HCT116 (cell line): Measurements from ENCODE around the gene GMDS. TPM values are rescaled to one million over a fixed set of nuclear protein-coding genes. Genes with fewer than 3 reads are reported as not detected.

Experiments
- ATAC-seq: fragments of 200-7000 bp; cut with Tn5 transposase; 2 replicates; pipeline ENCODE4 v1.9.1; 2020; ENCODE audit warnings: mild to moderate bottlenecking, moderate library complexity
- BruUV-seq: library from RNA; stranded (reverse); fragments of 400-500 nt; replicated peaks from 2 replicates; lab custom pipeline; 2021; lab: Mats Ljungman, UMichigan
- CTCF ChIA-PET: fragments of 300-600 bp; sonication (Branson Sonifier 250); formaldehyde crosslinking; loops from one replicate; lab custom pipeline; 2021; ENCODE audit warnings: antibody characterized with exemption; lab: Charles Lee
- POLR2A ChIA-PET: fragments of 300-600, 350-600 bp; sonication (Branson Sonifier 250); formaldehyde crosslinking; loops from one replicate; lab custom pipeline; 2021; ENCODE audit warnings: antibody characterized with exemption; lab: Charles Lee
- RAD21 ChIA-PET, 2 experiments: fragments of 300-600 bp; sonication (Branson Sonifier 250); formaldehyde crosslinking; loops; one replicate each; lab custom pipeline; 2023; ENCODE audit warnings: low total read pairs in 2 of 2; ENCODE audit not compliant: uncharacterized antibody in 2 of 2, unreplicated experiment in 2 of 2, low non-redundant PET in 1 of 2; lab: Charles Lee
- DNase-seq: peaks from one replicate; pipeline ENCODE4 v3.0.0-alpha.2; 2010; ENCODE audit warnings: low read depth, low spot score
- H2AFZ ChIP-seq: fragments of 200-600 bp; shearing (Covaris generic), sonication (generic); 2 replicates; pipeline ENCODE4 v1.6.1; 2017; ENCODE audit warnings: low read depth, mixed run types, mixed read lengths, antibody characterized with exemption, low read length; ENCODE audit not compliant: poor library complexity, severe bottlenecking
- H3K27ac ChIP-seq: 2 replicates; pipeline ENCODE4 v1.5.1; 2012; ENCODE audit warnings: low read depth, low read length
- H3K27me3 ChIP-seq: fragments of 200-600 bp; sonication (generic); 2 replicates; pipeline ENCODE4 v1.6.1; 2016; ENCODE audit warnings: mixed run types, low read length, mixed read lengths; ENCODE audit not compliant: insufficient read depth
- H3K36me3 ChIP-seq, 2 experiments: fragments of 200-500 bp in 1 of 2; fragments of 200-600 bp in 1 of 2; sonication (Bioruptor generic) in 1 of 2; sonication (generic) in 1 of 2; 2 replicates each; pipeline versions ENCODE4 v1.5.1 to v1.6.1; 2014 to 2016; ENCODE audit warnings: low read length in 2 of 2, inconsistent platforms in 1 of 2, mixed read lengths in 1 of 2, mixed run types in 1 of 2; ENCODE audit not compliant: insufficient read depth in 2 of 2, control insufficient read depth in 1 of 2
- H3K4me1 ChIP-seq, 2 experiments: fragments of 200-600 bp in 1 of 2; sonication (generic) in 1 of 2; 2 replicates each; pipeline versions ENCODE4 v1.5.1 to v1.6.1; 2012 to 2017; ENCODE audit warnings: low read length in 2 of 2, inconsistent platforms in 1 of 2, mild to moderate bottlenecking in 1 of 2, mixed read lengths in 1 of 2, mixed run types in 1 of 2, moderate library complexity in 1 of 2; ENCODE audit not compliant: insufficient read depth in 2 of 2, control insufficient read depth in 1 of 2
- H3K4me2 ChIP-seq: fragments of 200-600 bp; sonication (generic); 2 replicates; pipeline ENCODE4 v1.6.1; 2017; ENCODE audit warnings: mixed run types, low read length, mixed read lengths
- H3K4me3 ChIP-seq, 2 experiments: fragments of 200-600 bp in 1 of 2; sonication (generic) in 1 of 2; replicated peaks in 1 of 2; 2 replicates each; pipeline ENCODE4 v1.5.1; 2011 to 2016; ENCODE audit warnings: low read length in 2 of 2, control low read depth in 1 of 2, low read depth in 1 of 2, mild to moderate bottlenecking in 1 of 2, mixed read lengths in 1 of 2, mixed run types in 1 of 2
- H3K79me2 ChIP-seq: fragments of 200-600 bp; sonication (generic); 2 replicates; pipeline ENCODE4 v1.6.1; 2017; ENCODE audit warnings: mild to moderate bottlenecking, mixed run types, low read length, moderate library complexity, mixed read lengths; ENCODE audit not compliant: insufficient read depth
- H3K9ac ChIP-seq: fragments of 200-600 bp; sonication (generic); 2 replicates; pipeline ENCODE4 v1.6.1; 2016; ENCODE audit warnings: low read length, mixed read lengths
- H3K9me2 ChIP-seq: fragments of 200-600 bp; sonication (generic), shearing (Covaris generic); 2 replicates; pipeline ENCODE4 v1.6.1; 2017; ENCODE audit warnings: mixed run types, mild to moderate bottlenecking, moderate library complexity; ENCODE audit not compliant: insufficient read depth
- H3K9me3 ChIP-seq, 2 experiments: fragments of 200-500 bp in 1 of 2; fragments of 200-600 bp in 1 of 2; sonication (Bioruptor generic) in 1 of 2; sonication (generic) in 1 of 2; 2 replicates each; pipeline ENCODE4 v1.6.1; 2014 to 2017; ENCODE audit warnings: low read length in 2 of 2, mixed read lengths in 2 of 2, inconsistent platforms in 1 of 2, low read depth in 1 of 2, mild to moderate bottlenecking in 1 of 2, mixed run types in 1 of 2, moderate library complexity in 1 of 2; ENCODE audit not compliant: control insufficient read depth in 1 of 2, insufficient read depth in 1 of 2
- H4K20me1 ChIP-seq: fragments of 200-600 bp; sonication (generic), shearing (Covaris generic); 2 replicates; pipeline ENCODE4 v1.6.1; 2017; ENCODE audit warnings: mixed run types, mild to moderate bottlenecking, moderate library complexity; ENCODE audit not compliant: insufficient read depth
- CBX3 ChIP-seq: IDR thresholded peaks from 2 replicates; pipeline ENCODE4 v1.6.1; 2012; ENCODE audit warnings: low read depth
- EGR1 ChIP-seq: IDR thresholded peaks from 2 replicates; pipeline ENCODE4 v1.6.1; 2012; ENCODE audit warnings: low read depth
- EZH2phosphoT487 ChIP-seq: fragments of 200-600 bp; IDR thresholded peaks from 2 replicates; pipeline ENCODE4 v1.6.1; 2018; ENCODE audit warnings: antibody characterized with exemption, borderline replicate concordance
- FOSL1 ChIP-seq: IDR thresholded peaks from 2 replicates; pipeline ENCODE4 v1.6.1; 2012; ENCODE audit warnings: low read depth
- JUND ChIP-seq: IDR thresholded peaks from 2 replicates; pipeline ENCODE4 v1.6.1; 2012
- POLR2A ChIP-seq: IDR thresholded peaks from 2 replicates; pipeline ENCODE4 v1.7.0; 2011; ENCODE audit warnings: borderline replicate concordance; ENCODE audit not compliant: insufficient read depth, insufficient read length; ENCODE audit errors: extremely low read depth
- SIN3A ChIP-seq: IDR thresholded peaks from 2 replicates; pipeline ENCODE4 v1.6.1; 2012; ENCODE audit warnings: low read depth
- SP1 ChIP-seq: IDR thresholded peaks from 2 replicates; pipeline ENCODE4 v1.6.1; 2012; ENCODE audit warnings: low read depth
- SRF ChIP-seq: IDR thresholded peaks from 2 replicates; pipeline ENCODE4 v1.6.1; 2012; ENCODE audit warnings: low read depth
- TCF7L2 ChIP-seq: IDR thresholded peaks from 2 replicates; pipeline ENCODE4 v1.7.0; 2011; ENCODE audit warnings: borderline replicate concordance, inconsistent platforms; ENCODE audit not compliant: insufficient read depth, insufficient read length; ENCODE audit errors: extremely low read depth
- YY1 ChIP-seq: IDR thresholded peaks from 2 replicates; pipeline ENCODE4 v1.6.1; 2011; ENCODE audit warnings: low read length, low read depth, moderate library complexity, mild to moderate bottlenecking; ENCODE audit not compliant: insufficient replicate concordance; ENCODE audit errors: extremely low read depth
- ZFX ChIP-seq: fragments of 450-650 bp; IDR thresholded peaks from 2 replicates; pipeline ENCODE4 v1.6.1; 2017
- ZNF274 ChIP-seq: fragments of 200-500 bp; sonication (Bioruptor generic); IDR thresholded peaks from 2 replicates; pipeline ENCODE4 v1.6.1; 2014; ENCODE audit warnings: mild to moderate bottlenecking, low read depth, low read length, inconsistent platforms
- intact Hi-C: fragments of 100-400 bp; cut with micrococcal nuclease; formaldehyde crosslinking; loops from 2 replicates; pipeline ENCODE4 v1.10.0; 2022
- total RNA-seq: library from RNA; stranded (reverse); gene quantifications from one replicate; pipeline ENCODE4 v1.2.1, GENCODE V29; 2021; ENCODE audit not compliant: unreplicated experiment
- TF ChIP-seq, protein P1 (sequence below), 3 experiments: fragments of 200-600 bp in 1 of 3; sonication (generic) in 1 of 3; IDR thresholded peaks in 2 of 3; conservative IDR thresholded peaks in 1 of 3; 2 replicates each; pipeline ENCODE4 v1.5.1; 2012 to 2017; ENCODE audit warnings: low read depth in 2 of 3, low read length in 2 of 3, antibody characterized with exemption in 1 of 3, borderline replicate concordance in 1 of 3, control low read depth in 1 of 3, mild to moderate bottlenecking in 1 of 3, mixed read lengths in 1 of 3, mixed run types in 1 of 3, moderate library complexity in 1 of 3; ENCODE audit not compliant: insufficient read depth in 1 of 3
- TF ChIP-seq, protein P2 (sequence below): IDR thresholded peaks from 2 replicates; pipeline ENCODE4 v1.6.1; 2012

GMDS gene
- total RNA-seq, 1 experiment from 2014 or later: 34.4 TPM

DNA sequence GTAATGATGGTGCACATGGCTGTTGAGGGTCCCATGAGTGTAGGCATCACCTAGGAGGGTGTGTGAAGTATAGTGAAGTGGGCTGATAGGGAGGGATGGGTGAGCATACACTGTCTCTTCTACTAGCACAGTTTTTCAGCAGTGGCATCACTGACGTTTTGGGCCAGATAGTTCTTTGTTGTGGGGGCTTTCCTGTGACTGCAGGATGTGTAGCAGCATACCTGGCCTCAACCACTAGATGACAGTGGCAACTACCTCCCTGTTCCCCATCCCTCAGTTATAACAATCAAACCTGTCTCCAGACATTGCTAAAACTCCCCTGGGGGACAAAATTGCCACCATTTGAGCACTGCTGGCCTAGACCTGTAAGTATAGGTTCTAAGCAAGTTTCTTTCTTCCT, 396.7 kb downstream of the GMDS start:
- Histone ChIP-seq H3K79me2 (no peaks in the 10 kb centered on the region), H3K4me3 (no peak overlapping the region), H3K4me2 (no peak overlapping the region), H3K36me3 (no peaks in the 10 kb centered on the region), H3K9me3 (no peaks in the 10 kb centered on the region), H3K27ac (no peak overlapping the region), H3K9ac (no peak overlapping the region), H3K9me2 (no peaks in the 10 kb centered on the region)
- ChIA-PET RAD21 (no interaction called here), CTCF (no interaction called here), POLR2A (no interaction called here)
- DNase-seq (no peak), ATAC-seq (no peak)
- intact Hi-C loops: no loop called here
- no TSS peak for BruUV-seq
- no peak for TF ChIP-seq ZNF274
- TF ChIP-seq, protein P1, sequence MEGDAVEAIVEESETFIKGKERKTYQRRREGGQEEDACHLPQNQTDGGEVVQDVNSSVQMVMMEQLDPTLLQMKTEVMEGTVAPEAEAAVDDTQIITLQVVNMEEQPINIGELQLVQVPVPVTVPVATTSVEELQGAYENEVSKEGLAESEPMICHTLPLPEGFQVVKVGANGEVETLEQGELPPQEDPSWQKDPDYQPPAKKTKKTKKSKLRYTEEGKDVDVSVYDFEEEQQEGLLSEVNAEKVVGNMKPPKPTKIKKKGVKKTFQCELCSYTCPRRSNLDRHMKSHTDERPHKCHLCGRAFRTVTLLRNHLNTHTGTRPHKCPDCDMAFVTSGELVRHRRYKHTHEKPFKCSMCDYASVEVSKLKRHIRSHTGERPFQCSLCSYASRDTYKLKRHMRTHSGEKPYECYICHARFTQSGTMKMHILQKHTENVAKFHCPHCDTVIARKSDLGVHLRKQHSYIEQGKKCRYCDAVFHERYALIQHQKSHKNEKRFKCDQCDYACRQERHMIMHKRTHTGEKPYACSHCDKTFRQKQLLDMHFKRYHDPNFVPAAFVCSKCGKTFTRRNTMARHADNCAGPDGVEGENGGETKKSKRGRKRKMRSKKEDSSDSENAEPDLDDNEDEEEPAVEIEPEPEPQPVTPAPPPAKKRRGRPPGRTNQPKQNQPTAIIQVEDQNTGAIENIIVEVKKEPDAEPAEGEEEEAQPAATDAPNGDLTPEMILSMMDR (IDR thresholded peaks at IDR 0.05 in 2 of 3, conservative IDR thresholded peaks at IDR 0.05 in 1 of 3; ENCODE audit: borderline replicate concordance in 1 of 3, insufficient read depth in 1 of 3, low read depth in 2 of 3, low read length in 2 of 3): no peak
- no peak for TF ChIP-seq YY1
- no peak for TF ChIP-seq POLR2A
- no peak for TF ChIP-seq SRF
- TF ChIP-seq EZH2phosphoT487: no peak
- no peak for TF ChIP-seq EGR1
- TF ChIP-seq SIN3A: no peak
- no peak for TF ChIP-seq SP1
- TF ChIP-seq, all 23 proteins: peak for 0
- Histone ChIP-seq H2AFZ (no peak overlapping the region), H4K20me1 (no peaks in the 10 kb centered on the region), H3K4me1 (no peaks in the 10 kb centered on the region), H3K27me3 (no peaks in the 10 kb centered on the region)

DNA sequence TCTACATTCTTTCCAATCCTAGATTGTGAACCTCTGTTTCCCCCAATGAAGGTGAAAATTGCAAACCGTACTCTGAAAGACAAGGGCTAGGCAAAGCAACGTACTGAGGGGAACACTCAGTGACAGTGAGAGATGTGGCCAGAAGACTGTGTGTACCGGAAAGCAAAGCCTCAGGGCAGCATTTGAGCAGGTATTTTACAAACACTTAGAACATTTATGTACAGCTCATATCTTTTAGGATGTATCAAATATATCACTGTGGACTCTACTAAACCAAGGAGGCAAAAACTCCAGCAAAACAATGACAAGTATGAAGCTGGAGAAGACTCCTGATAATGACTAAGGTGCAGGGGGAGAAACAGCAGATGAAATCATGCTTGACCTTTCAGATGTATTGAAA, 398.8 kb downstream of the GMDS start:
- no peak for DNase-seq
- Histone ChIP-seq H3K4me1 (no peaks in the 10 kb centered on the region), H3K9ac (no peak overlapping the region), H3K27me3 (no peaks in the 10 kb centered on the region), H3K9me2 (no peaks in the 10 kb centered on the region), H2AFZ (no peak overlapping the region), H3K9me3 (no peaks in the 10 kb centered on the region), H3K27ac (no peak overlapping the region), H4K20me1 (no peaks in the 10 kb centered on the region), H3K36me3 (no peaks in the 10 kb centered on the region), H3K79me2 (no peaks in the 10 kb centered on the region), H3K4me3 (no peak overlapping the region), H3K4me2 (no peak overlapping the region)
- CTCF ChIA-PET: no interaction called here
- RAD21 ChIA-PET: no interaction called here
- no peak for ATAC-seq
- POLR2A ChIA-PET: no interaction called here
- intact Hi-C loops: no loop called here
- no TSS peak for BruUV-seq
- TF ChIP-seq ZNF274: no peak
- no peak for TF ChIP-seq TCF7L2
- no peak for TF ChIP-seq FOSL1
- TF ChIP-seq, protein P1 (IDR thresholded peaks at IDR 0.05 in 2 of 3, conservative IDR thresholded peaks at IDR 0.05 in 1 of 3; ENCODE audit: borderline replicate concordance in 1 of 3, insufficient read depth in 1 of 3, low read depth in 2 of 3, low read length in 2 of 3): no peak
- no peak for TF ChIP-seq CBX3
- TF ChIP-seq JUND: no peak
- TF ChIP-seq EZH2phosphoT487: no peak
- TF ChIP-seq ZFX: no peak
- TF ChIP-seq, protein P2, sequence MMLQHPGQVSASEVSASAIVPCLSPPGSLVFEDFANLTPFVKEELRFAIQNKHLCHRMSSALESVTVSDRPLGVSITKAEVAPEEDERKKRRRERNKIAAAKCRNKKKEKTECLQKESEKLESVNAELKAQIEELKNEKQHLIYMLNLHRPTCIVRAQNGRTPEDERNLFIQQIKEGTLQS: no peak
- no peak for TF ChIP-seq SP1
